ENCODE measurements around the gene HEPACAM2. TPM values are rescaled to one million over a fixed set of nuclear protein-coding genes. Genes with fewer than 3 reads are reported as not detected.

The HEPACAM2 gene
- polyA plus RNA-seq, 1 of the 3 experiments (the other 2 are of a cell fraction), result not detected

- TF ChIP-seq NFIC (IDR thresholded peaks at IDR 0.05; ENCODE audit: borderline replicate concordance) (peak; percentile 43; the same call in 1 of the 2 replicates), GABPA (IDR thresholded peaks at IDR 0.05; ENCODE audit: low read depth) (peak; percentile 73), MXI1 (IDR thresholded peaks at IDR 0.05; ENCODE audit: low read depth, low read length) (peak; percentile 94), GATA2 (CRISPR knock-in tag; IDR thresholded peaks at IDR 0.05) (no peak), TEAD4 (IDR thresholded peaks at IDR 0.05; ENCODE audit: borderline replicate concordance, insufficient read depth) (no peak), RAD21 (IDR thresholded peaks at IDR 0.05; ENCODE audit: low read length) (no peak), PBX3 (IDR thresholded peaks at IDR 0.05) (peak; percentile 40), RFX5 (IDR thresholded peaks at IDR 0.05; ENCODE audit: low read length) (no peak), MEF2A (IDR thresholded peaks at IDR 0.05; ENCODE audit: borderline replicate concordance, low read depth) (no peak), RXRA (IDR thresholded peaks at IDR 0.05; ENCODE audit: borderline replicate concordance, low read depth) (no peak), SIN3A (IDR thresholded peaks at IDR 0.05; ENCODE audit: borderline replicate concordance, low read depth, low read length) (peak; percentile 97), FOXJ3 (CRISPR knock-in tag; IDR thresholded peaks at IDR 0.05) (0 out of 2 replicates have a peak, but pooled peaks have one; percentile 32)
Measured at GRCh38 chr7:93231799-93232672, 5.8 kb upstream of the HEPACAM2 start, which contains the start of gene VPS50 (continued).

- Histone ChIP-seq H3K9me2 (no peaks in the 10 kb centered on the region), H3K9me3 (no peaks in the 10 kb centered on the region), H3K4me2 (peak overlapping the region; percentile 85), H3K27ac (ENCODE audit: low read depth in 2 of 2, low read length in 1 of 2) (no peak overlapping the region), H3K79me2 (ENCODE audit: insufficient read depth) (peaks cover 29% of the 10 kb centered on the region), H3F3A (replicated peaks; ENCODE audit: insufficient read depth) (no peaks in the 10 kb centered on the region), H3K4me3 (ENCODE audit: low read depth in 2 of 2, low read length in 1 of 2) (peak overlapping the region; percentile 83 to 92), H3K36me3 (replicated peaks in 1 of 2; ENCODE audit: control insufficient read depth in 1 of 2, insufficient read depth in 2 of 2, low read length in 1 of 2) (no peaks in the 10 kb centered on the region), H3K9ac (peak overlapping the region; percentile 57; the same call in 1 of the 2 replicates), H4K20me1 (ENCODE audit: insufficient read depth) (no peaks in the 10 kb centered on the region), H3K27me3 (ENCODE audit: insufficient read depth) (peaks cover 2% of the 10 kb centered on the region; the same call in 1 of the 2 replicates), H2AFZ (ENCODE audit: low read depth) (peak overlapping the region; percentile 99), H3K4me1 (ENCODE audit: control insufficient read depth in 1 of 2, insufficient read depth in 2 of 2, low read depth in 1 of 2, low read length in 1 of 2) (peaks cover 7 to 17% of the 10 kb centered on the region in 2 experiments; a peak in 2 of 4 replicates)
- WGBS (ENCODE audit: low lambda C conversion rate), result 31% methylated on average over 5 of the region's 5 CpGs
- CTCF ChIA-PET, result interaction anchor here (0.9 to 2.7 kb wide), 5 partner anchors 10 to 53 kb away, joined by 3 to 26 read pairs (median 4); no protein-coding TSS in a partner anchor
- DNase-seq, result no peak
- POLR2A ChIA-PET, result no interaction called here
- no peak for TF ChIP-seq RXRA (IDR thresholded peaks at IDR 0.05; ENCODE audit: borderline replicate concordance, low read depth)
- TF ChIP-seq TAF1 (IDR thresholded peaks at IDR 0.05; ENCODE audit: borderline replicate concordance, low read depth, low read length), result no peak
- no peak for TF ChIP-seq FOSL2 (IDR thresholded peaks at IDR 0.05; ENCODE audit: borderline replicate concordance, low read depth)
- TF ChIP-seq RCOR1 (IDR thresholded peaks at IDR 0.05; ENCODE audit: low read length), result no peak
- TF ChIP-seq SMC3 (IDR thresholded peaks at IDR 0.05; ENCODE audit: low read depth, low read length), result no peak
- no peak for TF ChIP-seq REST (IDR thresholded peaks at IDR 0.05; ENCODE audit: low read depth, low read length)
- TF ChIP-seq FOXJ3 (CRISPR knock-in tag; IDR thresholded peaks at IDR 0.05), result no peak
- TF ChIP-seq EZH2phosphoT487 (IDR thresholded peaks at IDR 0.05; ENCODE audit: borderline replicate concordance, low read depth), result no peak
- TF ChIP-seq GATA2 (CRISPR knock-in tag; IDR thresholded peaks at IDR 0.05), result no peak
- no peak for TF ChIP-seq ZBTB33 (IDR thresholded peaks at IDR 0.05; ENCODE audit: borderline replicate concordance, low read depth)
- no peak for TF ChIP-seq CTCF (IDR thresholded peaks at IDR 0.05)
- no peak for TF ChIP-seq RAD21 (IDR thresholded peaks at IDR 0.05; ENCODE audit: low read length)
- no peak for TF ChIP-seq EP300 (IDR thresholded peaks at IDR 0.05; ENCODE audit: borderline replicate concordance in 1 of 2, low read depth in 1 of 2, low read length in 1 of 2)
Measured at GRCh38 chr7:93231259-93231658, 5.0 kb upstream of the HEPACAM2 start.

Measured in SK-N-SH (cell line).